HepG2 (cell line): Measurements from ENCODE around the gene MRPL51. TPM values are rescaled to one million over a fixed set of nuclear protein-coding genes. Genes with fewer than 3 reads are reported as not detected.
A peak's percentile ranks its signal among the peaks of the same experiment; 100 is the strongest.

ENCODE experiments used
- EZH2 ChIP-seq: conservative IDR thresholded peaks from 2 replicates; pipeline ENCODE4 v1.6.1; 2012; ENCODE audit warnings: mild to moderate bottlenecking, low read depth, low read length, moderate library complexity
- KDM1A ChIP-seq: IDR thresholded peaks from 2 replicates; pipeline ENCODE4 v1.6.1; 2016; ENCODE audit warnings: missing compliant biosample characterization
- MTF1 ChIP-seq: sonication (generic); formaldehyde crosslinking; IDR thresholded peaks from 2 replicates; pipeline ENCODE4 v1.5.0; 2020; ENCODE audit warnings: missing genetic modification reagents
- POLR2AphosphoS2 ChIP-seq: IDR thresholded peaks from 2 replicates; pipeline ENCODE4 v1.6.1; 2011; ENCODE audit warnings: low read depth, low read length, improper control_type of control experiment
- XRCC5 ChIP-seq: fragments of 200-400 bp; formaldehyde crosslinking; optimal IDR thresholded peaks from 2 replicates; pipeline ENCODE3; 2017; ENCODE audit warnings: mild to moderate bottlenecking, low read length
- ZEB1 ChIP-seq: IDR thresholded peaks from 2 replicates; pipeline ENCODE4 v1.6.1; 2012; ENCODE audit warnings: mild to moderate bottlenecking, low read depth, inconsistent platforms; ENCODE audit not compliant: insufficient replicate concordance
- ZNF569 ChIP-seq: sonication (generic); formaldehyde crosslinking; IDR thresholded peaks from 2 replicates; pipeline ENCODE4 v1.5.0; 2020; ENCODE audit warnings: mild to moderate bottlenecking, missing genetic modification reagents, moderate library complexity, borderline replicate concordance
- ZNF644 ChIP-seq: IDR thresholded peaks from 2 replicates; pipeline ENCODE4 v1.6.1; 2016; ENCODE audit warnings: low read depth
- ZSCAN22 ChIP-seq: sonication (generic); formaldehyde crosslinking; IDR thresholded peaks from 2 replicates; pipeline ENCODE4 v1.4.0; 2020; ENCODE audit warnings: mild to moderate bottlenecking, missing genetic modification reagents
- polyA plus RNA-seq, 8 experiments: library from polyadenylated mRNA; depleted of rRNA in 3 of 8; stranded (reverse) in 7 of 8; unstranded in 1 of 8; fragments of >200 nt; fragmentation: Illumina TruSeq in 4 of 8; extraction: Trizol in 4 of 8; gene quantifications; 2 replicates each; pipeline versions ENCODE4 v1.2.1 to v1.2.3, GENCODE V29; 2011 to 2016; ENCODE audit warnings: low read depth in 4 of 8, missing spikeins in 1 of 8, mixed read lengths in 1 of 8; ENCODE audit not compliant: insufficient read depth in 1 of 8
- total RNA-seq, 5 experiments: library from RNA; depleted of rRNA; stranded (reverse); fragments of >200 nt; fragmentation: Illumina TruSeq; extraction: Trizol; gene quantifications; 2 replicates each; pipeline ENCODE4 v1.2.3, GENCODE V29; 2016; ENCODE audit warnings: low read depth in 1 of 5
- TF ChIP-seq, protein P1 (sequence below): sonication (generic); formaldehyde crosslinking; IDR thresholded peaks from 2 replicates; pipeline ENCODE4 v1.4.0; 2020; ENCODE audit warnings: missing genetic modification reagents, borderline replicate concordance
- TF ChIP-seq, protein P2 (sequence below): sonication (generic); formaldehyde crosslinking; IDR thresholded peaks from 2 replicates; pipeline ENCODE4 v1.8.0; 2022; ENCODE audit warnings: missing genetic modification reagents, mild to moderate bottlenecking, borderline replicate concordance

Gene MRPL51
- total and polyA plus RNA-seq, 2 of the 13 experiments (the other 11 are each of a cell fraction or from before 2014, with no cell fraction given) = 64.8 to 278 TPM

DNA sequence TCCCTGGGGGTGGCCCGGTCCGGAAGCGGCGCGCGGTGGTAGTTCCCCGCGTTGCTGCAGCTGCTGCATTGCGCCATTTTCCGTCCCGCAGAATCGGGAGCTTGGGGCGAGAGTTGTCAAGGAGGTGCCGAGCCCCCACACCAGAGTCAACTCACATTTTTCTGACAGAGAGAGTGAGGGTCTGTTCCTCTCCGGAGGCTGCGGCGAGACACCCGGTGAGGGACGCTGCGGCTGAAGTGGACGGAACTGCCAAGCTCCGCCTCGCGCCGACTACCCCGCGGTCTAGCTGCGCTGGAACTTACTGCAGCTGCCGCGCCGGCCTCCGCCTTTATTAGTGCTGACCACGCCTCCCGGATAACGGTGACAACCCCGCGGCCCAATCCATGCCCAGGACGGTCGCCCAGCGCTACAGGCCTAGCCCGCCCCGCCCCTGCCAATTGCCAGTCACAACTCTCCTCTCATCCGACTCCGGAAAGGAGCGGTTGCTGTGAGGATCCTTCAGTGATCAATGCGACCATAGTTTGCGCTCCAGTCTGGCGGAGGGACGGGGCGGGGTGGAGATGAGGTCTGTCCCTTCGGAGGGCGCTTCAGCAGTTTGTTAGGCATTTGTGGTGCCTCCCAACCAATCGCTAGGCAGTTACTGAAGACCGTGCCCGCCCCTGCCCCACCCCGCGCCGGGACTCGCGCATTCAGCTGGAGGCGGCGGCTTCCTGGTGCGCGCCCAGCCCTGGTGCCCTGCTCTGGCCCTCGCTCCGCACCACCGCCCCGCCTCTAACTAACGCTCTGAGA, 22.5 kb downstream of the MRPL51 start, which contains the start of gene VAMP1 (continued):
- TF ChIP-seq, protein P1, sequence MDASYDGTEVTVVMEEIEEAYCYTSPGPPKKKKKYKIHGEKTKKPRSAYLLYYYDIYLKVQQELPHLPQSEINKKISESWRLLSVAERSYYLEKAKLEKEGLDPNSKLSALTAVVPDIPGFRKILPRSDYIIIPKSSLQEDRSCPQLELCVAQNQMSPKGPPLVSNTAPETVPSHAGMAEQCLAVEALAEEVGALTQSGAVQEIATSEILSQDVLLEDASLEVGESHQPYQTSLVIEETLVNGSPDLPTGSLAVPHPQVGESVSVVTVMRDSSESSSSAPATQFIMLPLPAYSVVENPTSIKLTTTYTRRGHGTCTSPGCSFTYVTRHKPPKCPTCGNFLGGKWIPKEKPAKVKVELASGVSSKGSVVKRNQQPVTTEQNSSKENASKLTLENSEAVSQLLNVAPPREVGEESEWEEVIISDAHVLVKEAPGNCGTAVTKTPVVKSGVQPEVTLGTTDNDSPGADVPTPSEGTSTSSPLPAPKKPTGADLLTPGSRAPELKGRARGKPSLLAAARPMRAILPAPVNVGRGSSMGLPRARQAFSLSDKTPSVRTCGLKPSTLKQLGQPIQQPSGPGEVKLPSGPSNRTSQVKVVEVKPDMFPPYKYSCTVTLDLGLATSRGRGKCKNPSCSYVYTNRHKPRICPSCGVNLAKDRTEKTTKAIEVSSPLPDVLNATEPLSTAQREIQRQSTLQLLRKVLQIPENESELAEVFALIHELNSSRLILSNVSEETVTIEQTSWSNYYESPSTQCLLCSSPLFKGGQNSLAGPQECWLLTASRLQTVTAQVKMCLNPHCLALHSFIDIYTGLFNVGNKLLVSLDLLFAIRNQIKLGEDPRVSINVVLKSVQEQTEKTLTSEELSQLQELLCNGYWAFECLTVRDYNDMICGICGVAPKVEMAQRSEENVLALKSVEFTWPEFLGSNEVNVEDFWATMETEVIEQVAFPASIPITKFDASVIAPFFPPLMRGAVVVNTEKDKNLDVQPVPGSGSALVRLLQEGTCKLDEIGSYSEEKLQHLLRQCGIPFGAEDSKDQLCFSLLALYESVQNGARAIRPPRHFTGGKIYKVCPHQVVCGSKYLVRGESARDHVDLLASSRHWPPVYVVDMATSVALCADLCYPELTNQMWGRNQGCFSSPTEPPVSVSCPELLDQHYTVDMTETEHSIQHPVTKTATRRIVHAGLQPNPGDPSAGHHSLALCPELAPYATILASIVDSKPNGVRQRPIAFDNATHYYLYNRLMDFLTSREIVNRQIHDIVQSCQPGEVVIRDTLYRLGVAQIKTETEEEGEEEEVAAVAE (CRISPR knock-in tag) = peak; percentile 85; the same call in 1 of the 2 replicates
- TF ChIP-seq ZEB1 = no peak
- TF ChIP-seq XRCC5 = no peak
- no peak for TF ChIP-seq EZH2
- no peak; the same call in 1 of the 2 replicates for TF ChIP-seq ZNF569 (CRISPR knock-in tag)
- no peak for TF ChIP-seq ZSCAN22
- TF ChIP-seq ZNF644 (CRISPR knock-in tag) = no peak
- TF ChIP-seq POLR2AphosphoS2 = peak; percentile 44; the same call in 1 of the 2 replicates
- TF ChIP-seq MTF1 = no peak
- TF ChIP-seq KDM1A (CRISPR knock-in tag) = no peak
- TF ChIP-seq, protein P2, sequence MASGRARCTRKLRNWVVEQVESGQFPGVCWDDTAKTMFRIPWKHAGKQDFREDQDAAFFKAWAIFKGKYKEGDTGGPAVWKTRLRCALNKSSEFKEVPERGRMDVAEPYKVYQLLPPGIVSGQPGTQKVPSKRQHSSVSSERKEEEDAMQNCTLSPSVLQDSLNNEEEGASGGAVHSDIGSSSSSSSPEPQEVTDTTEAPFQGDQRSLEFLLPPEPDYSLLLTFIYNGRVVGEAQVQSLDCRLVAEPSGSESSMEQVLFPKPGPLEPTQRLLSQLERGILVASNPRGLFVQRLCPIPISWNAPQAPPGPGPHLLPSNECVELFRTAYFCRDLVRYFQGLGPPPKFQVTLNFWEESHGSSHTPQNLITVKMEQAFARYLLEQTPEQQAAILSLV (CRISPR knock-in tag) = peak; percentile 86; the same call in 1 of the 2 replicates
